Smooth muscle cell of the brain vasculature (primary cell): Measurements from ENCODE around the gene IL17RC.
A peak's percentile ranks its signal among the peaks of the same experiment; 100 is the strongest.

Experiments
- DNase-seq: peaks from one replicate; pipeline ENCODE4 v3.0.0-alpha.2; 2012; ENCODE audit warnings: low read depth, low spot score

Gene IL17RC

GRCh38 chr3:9946112-9947024 is 29.5 kb downstream of the IL17RC start:
- peak; percentile 74 for DNase-seq

GRCh38 chr3:9947025-9947995 is 30.4 kb downstream of the IL17RC start:
- peak; percentile 31 for DNase-seq

GRCh38 chr3:9948586-9948985 is 31.7 kb downstream of the IL17RC start:
- no peak for DNase-seq

GRCh38 chr3:9949115-9949514 is 32.2 kb downstream of the IL17RC start:
- DNase-seq = no peak

GRCh38 chr3:9949626-9950025 is 32.7 kb downstream of the IL17RC start:
- DNase-seq = no peak

GRCh38 chr3:9951126-9951525 is 34.2 kb downstream of the IL17RC start:
- DNase-seq = no peak

GRCh38 chr3:9951598-9951961 is 34.7 kb downstream of the IL17RC start:
- no peak for DNase-seq

- DNase-seq = no peak
Observed at GRCh38 chr3:9951962-9952805, 35.3 kb downstream of the IL17RC start, which contains the start of gene PRRT3. Gene PRRT3 (minus strand): TSS chr3:9952408. CDS start chr3:9950115, 2,293 bp downstream.

GRCh38 chr3:9955067-9955502 is 38.2 kb downstream of the IL17RC start:
- no peak for DNase-seq

- no peak for DNase-seq
Observed at GRCh38 chr3:9955611-9956352, 38.9 kb downstream of the IL17RC start.

GRCh38 chr3:9957214-9957613 is 40.3 kb downstream of the IL17RC start:
- DNase-seq = no peak

GRCh38 chr3:9965200-9965875 is 48.4 kb downstream of the IL17RC start:
- no peak for DNase-seq

- DNase-seq = no peak
Observed at GRCh38 chr3:9966841-9967240, 49.9 kb downstream of the IL17RC start.

GRCh38 chr3:9969632-9970019 is 52.7 kb downstream of the IL17RC start:
- no peak for DNase-seq

GRCh38 chr3:9970020-9970652 is 53.2 kb downstream of the IL17RC start:
- DNase-seq = no peak

- DNase-seq = peak; percentile 62
Observed at GRCh38 chr3:9976721-9977709, 60.1 kb downstream of the IL17RC start.

- DNase-seq = no peak
Observed at GRCh38 chr3:9978710-9979305, 61.9 kb downstream of the IL17RC start.

- no peak for DNase-seq
Observed at GRCh38 chr3:9980251-9980650, 63.4 kb downstream of the IL17RC start.
